ENCODE data around the gene PGLYRP1.

DNA sequence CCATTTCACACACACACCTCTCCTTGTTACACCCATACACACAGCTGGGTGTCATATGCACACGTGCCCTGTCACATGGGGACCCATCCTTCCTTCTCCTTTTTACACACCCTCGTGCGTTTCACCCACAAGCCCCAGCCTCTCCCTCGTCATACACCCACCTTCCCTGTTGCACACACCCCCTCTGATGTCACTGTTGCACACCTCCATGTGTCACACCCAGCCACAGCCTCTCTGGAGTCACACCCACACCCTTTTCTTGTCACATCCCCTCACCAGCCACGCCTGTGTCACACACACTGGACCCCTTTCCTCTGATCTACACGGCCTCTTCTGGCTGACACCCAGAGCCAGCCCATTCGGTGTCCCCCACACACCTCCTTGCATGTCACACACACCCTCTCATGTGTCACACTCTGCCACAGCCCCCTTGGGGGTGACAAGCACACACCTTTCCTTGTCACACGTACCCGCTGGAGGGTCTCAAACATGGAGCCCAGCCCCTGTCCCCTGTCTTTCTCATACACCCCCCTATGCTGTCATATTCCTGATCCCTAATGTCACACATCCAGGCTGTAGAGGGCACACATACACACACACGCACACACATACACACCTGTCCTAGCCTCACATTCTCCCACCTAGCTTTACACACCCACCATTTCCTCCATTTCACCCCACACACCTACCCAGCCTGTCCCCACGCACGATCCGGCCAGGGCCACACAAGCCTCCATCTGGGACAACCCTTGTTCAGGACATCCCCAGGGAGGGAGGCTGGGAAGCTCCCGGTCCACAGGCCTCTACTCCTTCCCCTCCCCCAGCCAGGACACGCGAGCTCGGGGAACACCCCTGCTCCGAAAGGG, 50.5 kb downstream of the PGLYRP1 start:
- TF ChIP-seq, protein P1, sequence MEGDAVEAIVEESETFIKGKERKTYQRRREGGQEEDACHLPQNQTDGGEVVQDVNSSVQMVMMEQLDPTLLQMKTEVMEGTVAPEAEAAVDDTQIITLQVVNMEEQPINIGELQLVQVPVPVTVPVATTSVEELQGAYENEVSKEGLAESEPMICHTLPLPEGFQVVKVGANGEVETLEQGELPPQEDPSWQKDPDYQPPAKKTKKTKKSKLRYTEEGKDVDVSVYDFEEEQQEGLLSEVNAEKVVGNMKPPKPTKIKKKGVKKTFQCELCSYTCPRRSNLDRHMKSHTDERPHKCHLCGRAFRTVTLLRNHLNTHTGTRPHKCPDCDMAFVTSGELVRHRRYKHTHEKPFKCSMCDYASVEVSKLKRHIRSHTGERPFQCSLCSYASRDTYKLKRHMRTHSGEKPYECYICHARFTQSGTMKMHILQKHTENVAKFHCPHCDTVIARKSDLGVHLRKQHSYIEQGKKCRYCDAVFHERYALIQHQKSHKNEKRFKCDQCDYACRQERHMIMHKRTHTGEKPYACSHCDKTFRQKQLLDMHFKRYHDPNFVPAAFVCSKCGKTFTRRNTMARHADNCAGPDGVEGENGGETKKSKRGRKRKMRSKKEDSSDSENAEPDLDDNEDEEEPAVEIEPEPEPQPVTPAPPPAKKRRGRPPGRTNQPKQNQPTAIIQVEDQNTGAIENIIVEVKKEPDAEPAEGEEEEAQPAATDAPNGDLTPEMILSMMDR (IDR thresholded peaks at IDR 0.05; ENCODE audit: low read depth, low read length) = no peak
- TF ChIP-seq POLR2A (IDR thresholded peaks at IDR 0.05; ENCODE audit: extremely low read depth, insufficient read length) = no peak
